ENCODE measurements around the gene KCNH8.
"Not testable (repeated sequence)": the region's sequence is repeated elsewhere in the genome, so short reads cannot be mapped to it uniquely, and the experiment has no call there.

Gene KCNH8

GRCh38 chr3:19147905-19148767 is at the start of gene KCNH8:
Gene KCNH8 (plus strand): TSS chr3:19148510. CDS start chr3:19148720, 210 bp downstream.
- no peak for TF ChIP-seq POLR2A (IDR thresholded peaks at IDR 0.05; ENCODE audit: low read depth, low read length)
- FAIRE-seq (no peak), DNase-seq (ENCODE audit: insufficient read length, low spot score) (no peak)

- not testable (repeated sequence) for FAIRE-seq; DNase-seq (ENCODE audit: insufficient read length, low spot score)
Measured at GRCh38 chr3:19102654-19103290, 45.5 kb upstream of the KCNH8 start.

GRCh38 chr3:19103510-19103909 is 44.8 kb upstream of the KCNH8 start:
- TF ChIP-seq POLR2A (IDR thresholded peaks at IDR 0.05; ENCODE audit: low read depth, low read length) = no peak
- DNase-seq (ENCODE audit: insufficient read length, low spot score) = no peak
- FAIRE-seq = no peak

- DNase-seq (ENCODE audit: insufficient read length, low spot score) (no peak), FAIRE-seq (no peak)
- TF ChIP-seq POLR2A (IDR thresholded peaks at IDR 0.05; ENCODE audit: low read depth, low read length) = no peak
Measured at GRCh38 chr3:19104459-19104858, 43.9 kb upstream of the KCNH8 start.

DNA sequence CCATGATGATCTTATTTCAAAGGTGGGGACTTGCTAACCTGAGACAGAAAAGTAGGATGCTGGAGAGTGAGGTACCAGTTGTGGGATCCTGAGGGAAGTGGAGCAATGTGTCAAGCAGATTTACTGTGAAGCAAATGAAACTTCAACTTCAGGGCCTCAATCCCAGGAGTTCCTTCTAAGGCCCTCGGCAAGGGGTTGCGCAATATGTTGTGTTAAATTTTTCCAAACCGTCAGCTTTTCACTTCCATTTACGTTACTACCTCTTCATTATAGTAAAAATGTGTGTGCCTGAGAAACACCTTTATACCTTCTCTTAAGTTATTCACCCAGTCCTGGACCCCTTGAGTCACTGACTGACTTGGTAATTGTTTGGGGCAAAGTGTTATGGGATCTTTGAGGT is 42.5 kb upstream of the KCNH8 start:
- DNase-seq (ENCODE audit: insufficient read length, low spot score) (no peak), FAIRE-seq (no peak)
- TF ChIP-seq POLR2A (IDR thresholded peaks at IDR 0.05; ENCODE audit: low read depth, low read length) = no peak

GRCh38 chr3:19106307-19106706 is 42.0 kb upstream of the KCNH8 start:
- FAIRE-seq = no peak
- no peak for TF ChIP-seq POLR2A (IDR thresholded peaks at IDR 0.05; ENCODE audit: low read depth, low read length)
- no peak for DNase-seq (ENCODE audit: insufficient read length, low spot score)

DNA sequence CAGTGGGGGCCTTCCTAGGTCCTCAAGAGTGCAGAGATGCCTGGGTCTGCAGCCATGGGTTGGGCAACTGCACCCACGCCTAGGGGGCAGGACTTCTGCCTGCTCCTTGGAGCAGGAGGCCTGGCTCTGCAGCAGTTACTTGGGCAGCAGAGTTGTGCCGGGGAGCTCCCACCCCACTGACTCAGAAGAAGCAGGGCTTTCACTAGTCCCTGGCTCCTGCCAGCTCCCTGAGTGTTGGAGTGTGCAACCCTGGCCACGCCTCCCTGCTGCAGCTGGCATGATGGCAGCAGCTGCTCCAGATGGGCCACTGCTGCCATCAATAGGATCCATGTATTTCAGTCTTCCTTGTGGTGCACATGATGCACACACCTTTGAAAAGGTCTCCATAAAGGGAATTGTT is 40.6 kb upstream of the KCNH8 start:
- no peak for TF ChIP-seq POLR2A (IDR thresholded peaks at IDR 0.05; ENCODE audit: low read depth, low read length)
- DNase-seq (ENCODE audit: insufficient read length, low spot score) = no peak
- FAIRE-seq = no peak

DNA sequence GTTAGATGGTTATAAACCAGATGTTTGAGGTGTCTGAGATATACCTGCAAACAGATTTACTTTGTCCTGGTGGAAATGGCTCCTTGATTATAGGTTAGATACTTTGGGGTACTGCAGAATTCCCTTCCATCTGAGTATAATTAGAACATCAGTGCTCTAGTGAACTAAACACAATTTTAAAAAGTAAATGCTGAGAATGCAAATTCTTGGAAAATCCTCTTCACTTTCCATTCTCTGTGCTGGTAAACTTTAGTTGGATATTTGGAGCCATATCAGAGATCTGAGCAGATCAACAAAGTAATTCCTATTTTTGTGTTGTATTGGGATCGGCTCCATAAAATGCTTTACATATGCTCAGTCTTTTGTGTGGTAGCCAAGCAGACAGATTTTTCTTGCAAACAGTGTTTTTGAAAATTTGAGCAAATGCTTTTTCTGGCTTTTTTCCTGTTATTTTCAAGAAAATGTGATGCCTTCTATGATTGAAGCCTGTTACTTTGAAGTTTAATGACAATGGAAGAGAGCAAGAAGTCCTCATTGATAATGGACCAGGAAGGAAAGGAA is 37.9 kb upstream of the KCNH8 start:
- FAIRE-seq (no peak), DNase-seq (ENCODE audit: insufficient read length, low spot score) (no peak)
- no peak for TF ChIP-seq POLR2A (IDR thresholded peaks at IDR 0.05; ENCODE audit: low read depth, low read length)

DNA sequence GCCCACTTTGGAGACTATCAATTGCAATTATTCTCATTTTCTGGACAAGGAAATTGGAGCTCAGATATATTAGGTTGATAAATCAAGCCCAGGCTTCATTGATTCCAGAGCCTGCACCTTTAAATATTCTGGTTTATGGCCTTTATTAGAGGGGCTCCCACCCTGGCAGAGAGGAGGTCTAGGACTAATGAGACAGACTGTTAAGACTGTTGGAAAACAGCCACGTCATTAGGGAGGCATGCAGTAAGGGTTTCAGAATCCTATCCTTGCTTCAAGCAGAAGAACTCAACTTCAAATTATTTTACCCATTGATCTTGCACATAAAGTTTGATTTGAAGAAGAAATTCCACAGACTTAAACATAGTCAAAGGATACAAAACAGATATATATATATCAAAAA is 33.8 kb upstream of the KCNH8 start:
- no peak for TF ChIP-seq POLR2A (IDR thresholded peaks at IDR 0.05; ENCODE audit: low read depth, low read length)
- no peak for FAIRE-seq

DNA sequence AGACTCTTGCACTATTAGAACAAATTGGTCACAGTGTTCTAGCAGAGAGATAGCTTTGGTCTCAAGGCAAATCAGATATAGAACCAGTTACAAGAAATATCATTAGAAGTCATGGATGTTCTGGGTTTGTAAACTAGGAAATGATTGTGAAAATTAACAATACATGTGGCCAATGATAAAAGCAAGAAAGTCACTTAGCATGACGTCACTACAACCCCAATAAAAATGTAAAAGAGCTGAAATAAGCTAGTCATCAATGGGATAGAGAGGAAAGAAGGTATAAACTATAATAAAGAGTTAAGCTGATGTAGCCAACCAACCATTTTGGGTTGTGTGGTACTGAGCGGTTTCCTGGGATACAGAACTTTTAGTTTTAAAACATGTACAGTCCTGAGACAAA is 32.1 kb upstream of the KCNH8 start:
- FAIRE-seq = no peak

More for the DNA sequence above, 33.8 kb upstream of the KCNH8 start:
- DNase-seq (ENCODE audit: insufficient read length, low spot score) = no peak

GRCh38 chr3:19124752-19125151 is 23.6 kb upstream of the KCNH8 start:
- TF ChIP-seq POLR2A (IDR thresholded peaks at IDR 0.05; ENCODE audit: low read depth, low read length) = no peak
- FAIRE-seq = no peak
- no peak for DNase-seq (ENCODE audit: insufficient read length, low spot score)

More for the DNA sequence above, 32.1 kb upstream of the KCNH8 start:
- no peak for TF ChIP-seq POLR2A (IDR thresholded peaks at IDR 0.05; ENCODE audit: low read depth, low read length)
- no peak for DNase-seq (ENCODE audit: insufficient read length, low spot score)

DNA sequence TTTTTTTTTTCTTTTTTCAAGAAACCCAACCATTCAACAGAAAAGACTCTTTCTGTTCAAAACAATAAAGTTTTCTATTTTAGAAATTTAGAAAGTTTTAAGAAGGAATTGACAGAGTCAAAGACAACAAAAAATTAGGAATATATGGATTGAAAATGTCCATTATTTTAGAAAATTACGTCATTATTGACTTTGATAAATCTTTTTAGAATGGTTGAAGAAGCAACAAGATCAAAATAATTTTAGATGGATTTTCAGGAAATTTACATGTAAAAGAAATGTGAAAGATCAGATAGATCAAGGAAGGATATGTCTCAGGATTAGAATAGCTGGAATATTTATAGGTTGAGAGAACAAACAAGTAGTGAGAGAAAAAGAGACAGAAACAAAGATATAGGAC is 8.4 kb upstream of the KCNH8 start:
- no peak for FAIRE-seq
- no peak for DNase-seq (ENCODE audit: insufficient read length, low spot score)
- TF ChIP-seq POLR2A (IDR thresholded peaks at IDR 0.05; ENCODE audit: low read depth, low read length) = no peak

GRCh38 chr3:19146685-19147650 is 1.3 kb upstream of the KCNH8 start:
- FAIRE-seq = no peak
- peak; percentile 54 for DNase-seq (ENCODE audit: insufficient read length, low spot score)
- no peak for TF ChIP-seq POLR2A (IDR thresholded peaks at IDR 0.05; ENCODE audit: low read depth, low read length)

- DNase-seq (ENCODE audit: insufficient read length, low spot score) = no peak
- TF ChIP-seq POLR2A (IDR thresholded peaks at IDR 0.05; ENCODE audit: low read depth, low read length) = no peak
- no peak for FAIRE-seq
Measured at GRCh38 chr3:19148768-19149091, 420 bp downstream of the KCNH8 start.

All from H54 (cell line).